HG02642 (cell line): Measurements from ENCODE around the gene NATD1.

Experiments used
- ATAC-seq: cut with Tn5 transposase; IDR thresholded peaks from one replicate; pipeline ENCODE4 v1.9.1; 2021; ENCODE audit warnings: mild to moderate bottlenecking; ENCODE audit not compliant: unreplicated experiment, poor library complexity

Gene NATD1

DNA sequence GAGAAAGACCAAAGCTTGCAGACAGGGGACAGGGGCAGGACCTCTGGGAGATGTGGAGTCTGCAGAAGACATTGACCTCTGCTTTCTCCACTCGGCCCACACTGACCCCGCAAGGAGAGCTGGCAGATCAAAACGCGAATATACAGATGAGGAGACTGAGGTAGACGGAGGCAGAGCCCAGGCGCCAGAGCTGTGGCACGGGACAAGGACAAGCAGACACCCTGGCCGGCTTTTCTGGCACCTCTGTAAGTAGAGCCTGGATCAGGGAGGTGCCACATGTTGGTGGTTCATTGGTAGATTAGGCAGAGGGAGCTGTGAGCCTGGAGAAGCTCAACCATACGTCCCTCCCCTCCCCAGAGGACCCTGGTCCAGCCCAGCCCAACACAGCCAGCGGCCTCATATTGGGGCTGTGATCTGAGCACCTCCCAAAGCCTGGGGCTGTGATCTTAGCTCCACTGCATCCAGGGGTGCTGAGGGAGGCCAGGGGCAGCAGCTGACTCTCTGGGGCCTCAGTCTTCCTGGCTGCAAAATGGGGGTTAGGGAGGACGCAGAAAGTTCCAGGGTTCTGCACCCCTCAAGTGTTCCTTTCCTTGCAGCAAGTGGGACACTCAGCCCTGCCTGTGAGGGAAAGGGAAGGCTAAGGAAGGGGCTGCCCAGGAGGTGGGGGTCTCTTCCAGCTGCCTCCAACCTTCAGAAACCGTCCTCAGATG, 4.0 kb downstream of the NATD1 start:
- ATAC-seq: no peak

GRCh38 chr17:21248500-21248899, 4.7 kb downstream of the NATD1 start:
- no peak for ATAC-seq

DNA sequence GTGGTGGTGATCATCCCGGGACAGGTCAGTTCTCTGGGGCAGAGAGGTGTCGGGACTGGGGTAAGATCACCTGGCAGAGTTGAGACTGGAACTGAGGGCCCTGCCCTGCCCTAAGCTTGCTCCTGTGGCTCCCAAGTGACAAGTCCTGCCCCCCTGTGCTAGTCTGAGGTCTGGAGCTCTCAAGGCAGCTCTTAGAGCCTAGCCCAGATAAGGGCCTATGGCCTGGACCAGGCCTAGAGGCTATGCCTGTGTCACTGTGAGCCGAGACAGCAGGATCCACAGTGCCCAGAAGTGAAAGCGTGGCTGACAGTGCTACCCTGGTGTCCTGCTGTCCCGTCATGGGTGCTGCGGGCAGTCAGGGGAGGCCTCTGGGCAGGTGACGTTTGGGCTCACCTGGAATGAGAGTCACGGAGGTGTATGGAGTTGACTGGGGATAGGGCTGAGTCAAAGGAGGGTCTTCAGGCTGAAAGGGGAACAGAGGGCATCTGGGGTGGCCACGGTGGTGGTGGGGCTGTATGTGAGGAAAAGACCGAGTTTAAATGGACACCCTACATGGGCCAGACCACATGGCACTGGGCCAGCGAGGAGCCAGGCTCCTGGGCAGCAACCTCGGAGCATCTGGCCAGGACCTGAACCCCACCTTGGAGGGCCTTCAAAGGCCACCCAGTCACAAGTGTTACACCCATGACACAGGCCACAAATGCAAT, 5.5 kb downstream of the NATD1 start:
- no peak for ATAC-seq

DNA sequence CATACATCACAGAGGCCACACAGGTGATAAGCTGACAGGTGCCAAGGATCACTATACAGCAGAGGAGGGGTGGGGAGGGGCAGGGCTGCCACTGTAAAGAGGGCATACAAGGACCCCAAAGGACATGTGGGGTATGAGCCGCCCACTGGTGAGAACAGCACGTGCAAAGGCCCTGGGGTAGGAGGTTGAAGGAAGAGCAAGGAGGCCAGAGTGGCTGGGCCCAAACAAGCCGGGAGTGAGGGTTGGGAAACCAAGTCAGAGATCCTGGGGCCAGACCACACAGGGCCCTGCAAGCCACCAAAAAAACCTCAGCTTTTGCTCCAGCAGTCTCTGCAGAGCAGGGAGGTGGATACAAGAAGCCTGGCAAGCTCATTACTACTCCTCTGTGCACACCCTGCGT, 6.5 kb downstream of the NATD1 start:
- no peak for ATAC-seq

DNA sequence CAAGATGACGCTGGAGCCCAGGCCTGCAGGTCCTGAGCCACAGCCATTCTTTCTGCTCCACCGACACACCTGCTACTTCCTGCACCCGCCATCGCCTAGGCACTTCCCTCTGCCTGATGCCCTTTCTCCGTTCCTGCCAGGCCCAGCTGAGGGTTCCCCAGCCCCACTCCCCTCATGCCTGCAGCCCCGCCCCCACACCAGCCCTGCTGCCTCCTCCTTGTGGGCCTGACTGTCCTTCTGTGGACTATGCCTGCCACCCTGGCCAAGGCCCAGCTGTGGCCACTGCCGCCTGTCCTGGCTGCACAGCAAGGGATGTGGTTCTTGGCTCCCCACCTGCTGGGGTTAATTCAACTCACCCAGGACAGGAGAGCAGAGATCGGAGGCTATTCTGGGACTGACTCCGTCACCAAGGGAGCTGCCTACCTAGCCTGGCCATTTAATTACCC, 7.5 kb downstream of the NATD1 start:
- ATAC-seq: no peak

GRCh38 chr17:21243516-21244303, 9.5 kb downstream of the NATD1 start:
- ATAC-seq: no peak

GRCh38 chr17:21242780-21243515, 10.3 kb downstream of the NATD1 start:
- ATAC-seq: no peak

GRCh38 chr17:21242026-21242697, 11.0 kb downstream of the NATD1 start:
- no peak for ATAC-seq

GRCh38 chr17:21241564-21241963, 11.6 kb downstream of the NATD1 start:
- no peak for ATAC-seq

DNA sequence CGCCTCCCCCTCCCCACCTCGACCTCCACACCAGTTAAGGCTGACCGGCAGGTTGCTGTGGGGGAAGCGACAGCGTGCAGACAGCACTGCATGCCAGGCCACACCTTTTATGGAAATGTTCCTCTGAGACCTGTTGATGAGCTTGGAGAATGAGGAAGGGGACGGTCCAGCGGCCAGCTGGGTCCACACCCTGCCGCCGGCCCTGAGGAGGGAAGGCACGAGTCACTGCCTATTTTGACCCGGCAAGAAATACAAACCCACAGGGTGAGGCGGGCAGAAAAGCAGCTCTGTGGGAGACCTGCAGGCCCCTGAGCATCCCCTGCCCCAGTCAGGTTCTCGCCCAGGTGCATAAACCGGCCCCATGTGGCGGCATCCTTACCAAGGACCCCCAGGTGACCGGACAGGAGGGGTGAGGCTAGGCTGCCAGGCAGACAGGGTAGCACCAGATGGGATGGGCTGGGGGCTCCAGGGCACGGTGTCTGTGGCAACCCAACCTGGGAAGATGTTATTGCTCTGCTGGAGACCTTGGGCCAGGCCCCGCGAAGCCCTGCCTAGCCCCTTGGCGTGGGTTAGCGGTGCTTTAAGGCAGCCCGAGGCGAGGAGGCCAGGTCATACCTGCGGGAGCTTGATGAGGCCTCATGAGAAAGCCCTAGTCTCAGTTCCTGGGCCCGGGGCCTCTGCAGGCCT, 12.7 kb downstream of the NATD1 start:
- ATAC-seq: no peak

GRCh38 chr17:21239680-21240368, 13.4 kb downstream of the NATD1 start:
- ATAC-seq: no peak

- no peak for ATAC-seq
Observed at GRCh38 chr17:21235921-21236320, 17.3 kb downstream of the NATD1 start.

DNA sequence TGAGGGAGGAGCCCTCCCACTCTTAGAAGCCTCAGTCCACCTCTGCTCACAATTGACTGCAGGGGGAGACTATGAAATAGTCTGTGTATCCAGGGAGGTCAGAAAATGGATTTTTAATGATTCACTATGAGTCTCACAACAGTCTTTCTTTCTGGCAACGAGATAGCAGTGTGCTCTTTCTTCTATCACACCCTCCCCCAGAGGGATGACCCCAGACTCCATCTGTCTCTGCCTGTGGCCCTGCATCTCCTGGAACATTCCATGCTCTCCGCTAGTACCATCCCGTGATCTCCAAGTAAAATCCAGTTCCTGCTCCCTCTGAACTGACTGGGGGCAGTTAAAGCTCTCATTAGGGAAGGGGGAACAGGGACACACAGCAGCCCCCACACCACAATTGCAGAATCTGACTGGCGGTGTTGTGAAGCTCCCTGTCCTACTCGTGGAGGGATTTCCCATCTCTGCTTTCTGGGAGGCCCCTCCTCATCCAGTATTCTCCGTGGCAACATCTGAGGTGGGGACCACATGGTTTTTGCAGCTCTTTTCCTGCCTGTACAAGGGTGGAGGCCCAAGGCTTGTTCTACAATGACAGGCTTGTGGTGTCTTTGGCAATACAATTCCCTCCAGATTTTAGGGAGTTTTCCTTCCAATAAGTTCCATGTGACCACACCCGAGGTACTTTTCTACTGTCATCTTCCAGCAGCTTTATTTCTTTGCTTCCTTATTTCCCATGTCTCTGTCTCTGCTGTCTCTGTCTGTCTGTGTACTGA, 19.4 kb downstream of the NATD1 start:
- ATAC-seq: no peak

DNA sequence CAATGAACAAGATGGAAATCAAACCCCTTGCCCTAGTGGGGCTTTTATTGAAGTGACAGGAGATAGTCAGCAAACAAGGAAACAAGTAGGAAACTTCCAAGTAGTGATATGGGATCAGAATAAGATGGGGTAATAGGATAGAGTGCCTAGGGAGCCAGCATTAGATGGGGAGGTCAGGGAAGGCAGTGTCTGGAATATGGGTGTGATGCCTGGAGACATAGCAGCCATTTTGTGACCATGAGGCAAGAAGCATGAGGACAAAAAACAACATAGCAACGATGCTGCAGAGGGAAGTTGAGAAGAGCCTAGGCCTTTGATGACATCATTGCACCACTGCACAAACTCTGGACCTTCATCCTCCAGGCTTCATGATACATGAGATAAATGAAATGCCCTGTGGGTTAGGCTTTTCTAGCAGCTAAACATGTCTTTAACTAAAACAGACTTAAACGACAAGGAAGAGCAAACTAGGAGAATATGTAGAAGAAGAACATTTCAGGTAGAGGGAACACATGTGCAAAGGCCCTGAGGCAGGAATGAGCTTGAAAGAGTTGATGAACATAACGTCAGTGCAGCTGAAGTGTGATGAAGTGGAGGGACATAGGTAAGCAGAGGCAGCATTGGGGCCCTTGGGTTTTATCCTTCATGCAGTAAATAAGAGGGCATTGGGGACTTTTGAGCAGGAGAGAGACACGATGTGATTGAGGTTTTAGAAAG, 21.0 kb downstream of the NATD1 start:
- ATAC-seq: no peak

DNA sequence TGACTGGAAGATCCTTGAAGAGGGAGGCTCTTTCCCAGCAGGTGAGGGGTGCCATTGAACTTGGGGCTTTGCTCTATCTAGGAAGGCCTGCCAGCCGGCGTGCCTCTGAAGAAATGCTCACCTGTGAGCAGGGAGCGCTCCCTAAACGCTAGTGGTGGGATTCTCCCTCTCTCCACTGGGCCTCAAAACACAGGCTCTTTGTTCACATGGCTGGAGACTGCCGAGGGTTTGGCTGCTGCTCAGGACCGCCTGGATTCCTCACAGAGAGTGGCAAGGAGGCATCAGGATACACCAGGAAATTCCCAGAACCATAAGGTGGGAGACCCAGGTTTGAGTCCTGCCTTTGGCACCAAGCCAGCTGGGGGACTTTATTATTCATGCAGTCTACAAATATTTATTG, 21.7 kb downstream of the NATD1 start:
- no peak for ATAC-seq

- no peak for ATAC-seq
Observed at GRCh38 chr17:21228845-21229244, 24.4 kb downstream of the NATD1 start.

- ATAC-seq: no peak
Observed at GRCh38 chr17:21228111-21228510, 25.1 kb downstream of the NATD1 start.
